ENCODE data around the gene TMEM108.
A peak's percentile ranks its signal among the peaks of the same experiment; 100 is the strongest.
"Not testable (repeated sequence)": the region's sequence is repeated elsewhere in the genome, so short reads cannot be mapped to it uniquely, and the experiment has no call there.

The TMEM108 gene

GRCh38 chr3:133038089-133038730, at the start of gene TMEM108:
Gene TMEM108 (plus strand): TSS chr3:133038391.
- DNase-seq, result peak; percentile 93

DNA sequence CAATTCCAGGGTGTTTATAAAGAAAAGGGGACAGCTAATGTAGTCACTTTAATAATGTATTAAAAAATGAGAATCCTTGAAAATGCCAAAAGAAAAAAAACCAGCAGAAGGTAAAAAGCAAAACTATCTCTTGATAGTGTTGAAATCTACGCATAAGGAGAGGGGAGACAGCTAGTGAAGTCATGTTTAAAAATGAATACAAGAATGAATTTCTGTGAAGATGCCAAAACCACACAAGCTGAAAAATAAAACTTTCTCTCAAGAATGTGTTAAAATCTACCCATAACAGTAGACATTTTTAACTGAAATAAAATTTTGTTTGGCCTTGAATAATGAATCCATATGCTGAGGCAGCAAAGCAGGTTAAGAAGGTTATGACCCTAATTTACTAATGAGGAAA, 42.2 kb upstream of the TMEM108 start:
- DNase-seq, result no peak

DNA sequence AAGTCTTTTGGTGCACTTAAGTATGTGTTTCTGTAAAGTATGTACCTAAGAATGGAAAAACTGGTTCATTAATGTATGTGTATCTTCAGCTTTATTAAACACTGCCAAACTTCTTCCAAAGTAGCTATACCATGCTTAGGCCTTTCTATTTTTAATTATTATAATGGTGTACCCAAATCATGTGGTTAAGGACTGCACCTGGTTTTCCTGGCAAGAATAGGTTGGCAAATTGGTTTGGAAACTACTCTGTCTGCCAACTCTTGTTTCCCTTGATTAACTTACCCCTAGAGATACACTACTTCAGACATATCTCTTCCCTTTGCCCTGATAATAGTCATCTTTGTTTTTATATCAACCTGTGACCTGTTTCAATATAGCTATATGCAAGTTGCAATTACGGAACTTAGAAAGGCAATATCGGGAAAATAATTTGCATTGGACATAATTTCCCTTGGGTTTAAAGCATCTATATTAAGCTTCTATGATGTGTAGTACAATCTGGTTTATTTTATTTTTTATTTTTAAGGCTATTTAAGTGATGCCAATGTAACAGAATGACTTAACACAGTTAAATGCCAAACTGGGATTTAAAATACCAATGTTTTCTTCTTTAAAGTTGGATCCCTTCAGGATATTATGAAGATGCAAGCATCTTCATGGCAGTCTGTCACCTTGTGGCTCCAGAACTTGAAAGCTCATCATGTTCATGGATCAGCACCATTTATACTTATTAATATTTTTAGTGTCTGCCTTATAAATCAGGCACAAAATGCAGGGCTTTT, 40.6 kb upstream of the TMEM108 start:
- no peak for DNase-seq

DNA sequence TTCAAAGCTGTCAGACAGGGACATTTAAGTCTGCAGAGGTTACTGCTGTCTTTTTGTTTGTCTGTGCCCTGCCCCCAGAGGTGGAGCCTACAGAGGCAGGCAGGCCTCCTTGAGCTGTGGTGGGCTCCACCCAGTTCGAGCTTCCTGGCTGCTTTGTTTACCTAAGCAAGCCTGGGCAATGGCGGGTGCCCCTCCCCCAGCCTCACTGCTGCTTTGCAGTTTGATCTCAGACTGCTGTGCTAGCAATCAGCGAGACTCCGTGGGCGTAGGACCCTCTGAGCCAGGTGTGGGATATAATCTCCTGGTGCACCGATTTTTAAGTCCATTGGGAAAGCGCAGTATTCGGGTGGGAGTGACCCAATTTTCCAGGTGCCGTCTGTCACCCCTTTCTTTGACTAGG, 33.2 kb upstream of the TMEM108 start:
- DNase-seq, result not testable (repeated sequence)

DNA sequence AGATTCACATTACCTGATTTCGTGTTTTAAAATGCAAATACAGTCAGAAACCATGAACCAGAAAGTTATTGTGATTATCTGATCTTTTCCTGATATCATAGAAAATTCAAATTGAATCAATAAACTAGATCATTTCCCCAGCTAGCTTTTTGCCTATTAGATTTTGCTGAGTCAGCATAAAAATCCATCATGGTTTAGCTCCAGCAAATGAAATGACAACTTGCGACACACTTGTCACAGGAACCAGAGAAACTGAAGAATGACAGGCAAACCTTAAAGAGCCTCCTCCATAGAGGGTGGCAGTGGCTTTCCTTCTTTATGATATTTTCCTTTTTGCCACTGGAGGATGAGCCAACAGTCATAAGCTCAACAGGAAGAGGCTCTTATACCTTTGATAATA, 30.6 kb upstream of the TMEM108 start:
- no peak for DNase-seq

GRCh38 chr3:133014325-133014724, 23.9 kb upstream of the TMEM108 start:
- no peak for DNase-seq

- DNase-seq, result not testable (repeated sequence)
These were observed 22.6 kb upstream of the TMEM108 start for GRCh38 chr3:133015573-133015972.

DNA sequence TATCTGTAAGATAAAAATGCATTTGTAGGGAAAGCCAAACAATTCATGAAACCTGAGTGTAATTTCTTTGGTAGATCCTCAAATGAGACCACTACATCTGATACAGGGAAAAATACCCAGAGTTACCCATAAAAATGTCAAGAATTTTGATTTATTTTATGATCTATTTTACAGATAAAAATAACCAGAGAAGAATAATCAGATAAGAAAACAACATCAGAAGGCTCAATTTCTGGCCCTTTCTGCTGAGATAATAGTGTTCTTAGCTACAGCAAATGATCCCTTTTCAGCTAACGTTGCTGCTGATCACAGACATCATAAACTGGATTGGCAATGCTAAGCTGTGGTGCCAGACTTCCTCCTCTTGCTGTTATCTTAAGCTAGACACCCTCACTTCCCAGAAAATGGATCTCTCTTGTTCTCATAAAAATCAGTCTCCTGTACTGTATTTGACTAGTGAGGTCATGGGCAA, 21.3 kb upstream of the TMEM108 start:
- no peak for DNase-seq

DNA sequence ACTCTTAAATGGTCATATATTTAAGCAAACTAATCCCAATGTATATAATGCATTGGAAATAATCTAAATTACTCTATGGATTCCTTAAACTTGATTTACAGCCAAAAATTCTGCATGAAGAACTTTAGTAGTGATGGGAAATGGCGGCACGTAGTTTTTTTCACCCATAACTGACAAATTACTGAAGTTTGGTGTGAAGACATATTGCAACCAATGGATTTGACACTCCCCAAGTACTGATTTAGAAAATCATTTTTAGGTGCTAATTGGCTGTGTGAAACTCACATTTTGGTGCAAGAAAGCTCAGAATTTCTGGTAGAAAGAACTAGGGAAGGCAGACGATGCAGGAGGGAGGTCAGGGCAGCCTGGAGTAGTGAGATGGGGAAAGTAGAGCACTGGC, 19.3 kb upstream of the TMEM108 start:
- DNase-seq, result no peak

DNA sequence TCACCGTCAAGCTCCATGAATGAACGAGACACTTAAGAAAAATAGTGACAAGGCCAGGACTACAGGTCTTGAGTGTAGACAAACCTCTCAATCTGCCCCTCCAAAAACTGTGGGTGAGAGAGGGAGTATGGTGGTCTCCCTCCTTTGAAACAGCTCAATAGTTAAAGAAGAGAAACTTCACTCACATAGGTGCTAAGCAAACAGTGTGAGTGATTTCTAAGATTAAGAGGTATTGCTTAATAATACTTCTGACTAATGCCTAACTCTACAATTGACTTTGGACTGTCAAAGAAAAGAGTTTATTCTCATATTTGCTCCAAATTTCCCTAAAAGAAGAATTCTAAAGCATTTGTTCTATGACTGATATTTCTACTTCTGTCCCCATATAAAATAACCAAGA, 17.0 kb upstream of the TMEM108 start:
- no peak for DNase-seq

DNA sequence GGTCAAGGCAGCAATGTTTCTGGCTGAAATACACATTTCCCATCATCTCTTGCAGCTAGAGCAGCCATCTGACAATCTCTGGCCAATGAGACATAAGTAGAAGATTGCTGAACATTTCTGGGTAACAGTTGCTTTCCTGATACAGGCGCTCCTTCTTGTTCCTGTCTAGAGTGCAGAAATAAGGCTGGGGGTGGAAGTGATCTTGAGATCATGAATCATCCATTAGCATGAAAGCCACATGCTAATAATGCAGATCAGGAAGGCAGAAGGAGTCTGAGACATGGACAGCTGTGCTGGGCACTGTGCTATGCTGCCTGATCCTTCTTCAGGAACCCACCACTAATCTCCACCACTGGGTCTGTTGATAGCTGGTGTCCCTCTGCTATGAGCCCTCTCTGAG, 14.8 kb upstream of the TMEM108 start:
- no peak for DNase-seq

- DNase-seq, result no peak
These were observed 12.6 kb upstream of the TMEM108 start for GRCh38 chr3:133025546-133025945.

DNA sequence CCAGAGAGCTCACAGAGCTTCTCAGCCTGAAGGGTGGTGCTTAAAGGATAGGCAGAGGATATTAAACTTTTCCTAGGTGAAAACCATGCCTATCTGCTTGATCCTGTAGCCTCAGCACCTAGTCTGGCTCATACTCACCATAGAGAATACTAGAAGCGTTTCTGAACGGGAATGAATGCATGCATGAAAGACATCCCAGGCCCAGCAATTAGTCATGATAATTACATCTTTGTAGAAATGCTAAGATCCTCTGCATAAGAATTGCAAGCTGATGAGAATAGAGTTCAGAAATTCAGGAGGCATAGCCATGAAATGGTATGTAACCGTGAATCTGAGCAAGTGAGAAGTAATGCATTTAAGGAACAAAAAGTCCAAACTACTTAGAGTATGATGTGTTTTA, 5.9 kb upstream of the TMEM108 start:
- no peak for DNase-seq

- DNase-seq, result no peak
These were observed 755 bp upstream of the TMEM108 start for GRCh38 chr3:133037436-133037835.

- DNase-seq, result no peak
These were observed 662 bp downstream of the TMEM108 start for GRCh38 chr3:133038731-133039375.

- DNase-seq, result peak; percentile 80
These were observed 2.7 kb downstream of the TMEM108 start for GRCh38 chr3:133040696-133041523.

- no peak for DNase-seq
These were observed 3.3 kb downstream of the TMEM108 start for GRCh38 chr3:133041524-133041829.

DNA sequence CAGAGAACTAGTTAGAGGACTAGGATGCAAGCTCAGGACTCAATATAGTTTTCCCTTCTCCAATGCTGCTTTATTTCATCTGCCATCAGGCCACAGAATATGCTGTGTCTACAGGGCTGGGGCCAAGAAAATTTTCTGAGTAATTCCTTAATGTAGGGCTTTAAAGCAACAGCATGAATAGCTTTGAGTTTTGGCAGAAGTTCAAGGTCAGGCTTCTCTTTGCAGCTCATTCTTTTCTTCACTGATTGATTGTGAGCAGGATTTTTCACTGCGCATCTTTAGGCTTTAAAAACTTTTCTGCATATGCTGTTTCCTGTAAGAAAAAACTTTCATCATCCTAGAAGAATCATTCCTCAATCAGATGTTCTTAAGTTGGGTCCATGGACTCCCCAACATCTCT, 4.6 kb downstream of the TMEM108 start:
- no peak for DNase-seq

DNA sequence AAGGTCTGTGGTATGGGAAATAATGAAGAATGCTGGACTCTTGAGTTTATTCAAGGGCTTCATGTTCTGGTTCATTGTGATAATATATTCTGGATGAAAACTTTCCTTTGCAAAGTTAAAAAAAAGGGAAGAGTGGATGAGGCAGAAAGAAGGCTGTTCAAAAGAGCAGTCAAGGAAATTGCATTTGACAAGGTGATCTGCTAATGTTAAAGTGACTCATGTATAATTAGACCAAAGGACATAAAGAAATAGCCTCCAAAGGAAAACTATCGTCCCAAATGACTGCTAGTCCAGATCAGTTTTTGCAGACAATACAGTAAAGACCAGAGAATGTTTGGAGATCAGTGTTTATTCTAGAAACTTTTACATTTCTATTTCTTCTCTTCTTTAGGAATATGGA, 9.8 kb downstream of the TMEM108 start:
- DNase-seq, result no peak

GRCh38 chr3:133049491-133049890, 11.3 kb downstream of the TMEM108 start:
- DNase-seq, result no peak

GRCh38 chr3:133050891-133051290, 12.7 kb downstream of the TMEM108 start:
- no peak for DNase-seq

GRCh38 chr3:133053532-133053931, 15.3 kb downstream of the TMEM108 start:
- no peak for DNase-seq

- DNase-seq, result no peak
These were observed 16.4 kb downstream of the TMEM108 start for GRCh38 chr3:133054586-133054985.

All from NCI-H1694 (cell line).